ENCODE results near the gene PTTG2. TPM values are rescaled to one million over a fixed set of nuclear protein-coding genes. Genes with fewer than 3 reads are reported as not detected.
"Not testable (repeated sequence)": the region's sequence is repeated elsewhere in the genome, so short reads cannot be mapped to it uniquely, and the experiment has no call there.

The PTTG2 gene
- 1 to 10 TPM in 1 of 2 donors, not detected in 1; 2.6 TPM for total RNA-seq

DNA sequence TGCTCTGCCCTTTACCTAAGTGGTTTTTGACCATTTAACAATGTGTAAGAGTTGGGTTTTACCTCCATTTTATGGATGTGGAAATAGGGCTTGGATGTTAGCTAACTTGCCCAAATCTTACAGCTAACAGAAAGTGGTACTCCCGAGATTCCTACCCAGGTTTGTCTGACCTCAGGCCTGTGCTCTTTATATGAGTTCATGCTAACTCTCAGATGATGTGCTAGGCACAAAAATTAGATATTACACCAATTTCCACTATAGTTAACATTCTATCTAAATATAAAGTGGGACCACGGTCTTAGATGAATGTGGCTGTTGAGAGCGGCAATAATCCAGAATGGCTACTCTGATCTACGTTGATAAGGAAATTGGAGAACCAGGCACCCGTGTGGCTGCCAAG, at the start of gene PTTG2:
Gene PTTG2 (plus strand): TSS at position 301 of the 400 bp plus-strand sequence. CDS start 37 bp downstream, at position 338.
- intact Hi-C loops (cut with DNase I), result no loop called here
- TF ChIP-seq POLR2AphosphoS5 (IDR thresholded peaks at IDR 0.05) (no peak), POLR2A (IDR thresholded peaks at IDR 0.05) (no peak)
- TF ChIP-seq, protein P1, sequence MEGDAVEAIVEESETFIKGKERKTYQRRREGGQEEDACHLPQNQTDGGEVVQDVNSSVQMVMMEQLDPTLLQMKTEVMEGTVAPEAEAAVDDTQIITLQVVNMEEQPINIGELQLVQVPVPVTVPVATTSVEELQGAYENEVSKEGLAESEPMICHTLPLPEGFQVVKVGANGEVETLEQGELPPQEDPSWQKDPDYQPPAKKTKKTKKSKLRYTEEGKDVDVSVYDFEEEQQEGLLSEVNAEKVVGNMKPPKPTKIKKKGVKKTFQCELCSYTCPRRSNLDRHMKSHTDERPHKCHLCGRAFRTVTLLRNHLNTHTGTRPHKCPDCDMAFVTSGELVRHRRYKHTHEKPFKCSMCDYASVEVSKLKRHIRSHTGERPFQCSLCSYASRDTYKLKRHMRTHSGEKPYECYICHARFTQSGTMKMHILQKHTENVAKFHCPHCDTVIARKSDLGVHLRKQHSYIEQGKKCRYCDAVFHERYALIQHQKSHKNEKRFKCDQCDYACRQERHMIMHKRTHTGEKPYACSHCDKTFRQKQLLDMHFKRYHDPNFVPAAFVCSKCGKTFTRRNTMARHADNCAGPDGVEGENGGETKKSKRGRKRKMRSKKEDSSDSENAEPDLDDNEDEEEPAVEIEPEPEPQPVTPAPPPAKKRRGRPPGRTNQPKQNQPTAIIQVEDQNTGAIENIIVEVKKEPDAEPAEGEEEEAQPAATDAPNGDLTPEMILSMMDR (IDR thresholded peaks at IDR 0.05), result no peak
- DNase-seq (ENCODE audit: low spot score), result no peak
- Histone ChIP-seq H3K27ac (no peak within 1 kb of the TSS), H3K4me1 (replicated peaks) (no peaks in the 10 kb centered on the region), H3K9me3 (no peaks in the 10 kb centered on the region), H3K4me3 (no peak within 1 kb of the TSS), H3K27me3 (replicated peaks; ENCODE audit: insufficient read depth) (no peaks in the 10 kb centered on the region), H3K36me3 (no peaks in the 10 kb centered on the region)
- WGBS, result 86% methylated on average over 5 of the region's 5 CpGs

DNA sequence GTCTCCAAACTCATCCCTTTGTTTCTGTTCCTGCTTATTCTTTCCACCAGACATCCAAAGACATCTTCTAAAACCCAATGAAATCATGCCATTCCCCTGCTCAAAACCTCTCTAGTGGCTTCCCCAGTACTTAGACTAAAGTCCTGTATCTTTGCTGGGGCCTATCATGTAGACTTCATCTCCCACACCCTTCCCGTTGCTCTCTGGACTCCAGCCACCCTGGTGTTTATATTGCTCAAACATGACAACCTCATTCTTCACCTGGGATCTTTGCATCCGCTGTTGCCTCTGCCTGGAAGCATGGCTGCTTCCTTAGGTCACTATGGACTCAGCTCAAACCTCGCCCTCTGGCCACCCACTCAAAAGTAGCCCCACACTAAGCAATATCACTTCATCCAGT, 45.7 kb upstream of the PTTG2 start:
- Histone ChIP-seq H3K27me3 (replicated peaks; ENCODE audit: insufficient read depth) (no peaks in the 10 kb centered on the region), H3K9me3 (no peaks in the 10 kb centered on the region), H3K27ac (no peak overlapping the region), H3K4me1 (replicated peaks) (no peaks in the 10 kb centered on the region), H3K4me3 (no peak overlapping the region), H3K36me3 (no peaks in the 10 kb centered on the region)
- TF ChIP-seq POLR2A (IDR thresholded peaks at IDR 0.05), result no peak
- TF ChIP-seq, protein P1 (IDR thresholded peaks at IDR 0.05), result no peak
- TF ChIP-seq POLR2AphosphoS5 (IDR thresholded peaks at IDR 0.05), result no peak
- intact Hi-C loops (cut with DNase I), result no loop called here
- 80% methylated on average over 3 of the region's 3 CpGs for WGBS
- no peak for DNase-seq (ENCODE audit: low spot score)

DNA sequence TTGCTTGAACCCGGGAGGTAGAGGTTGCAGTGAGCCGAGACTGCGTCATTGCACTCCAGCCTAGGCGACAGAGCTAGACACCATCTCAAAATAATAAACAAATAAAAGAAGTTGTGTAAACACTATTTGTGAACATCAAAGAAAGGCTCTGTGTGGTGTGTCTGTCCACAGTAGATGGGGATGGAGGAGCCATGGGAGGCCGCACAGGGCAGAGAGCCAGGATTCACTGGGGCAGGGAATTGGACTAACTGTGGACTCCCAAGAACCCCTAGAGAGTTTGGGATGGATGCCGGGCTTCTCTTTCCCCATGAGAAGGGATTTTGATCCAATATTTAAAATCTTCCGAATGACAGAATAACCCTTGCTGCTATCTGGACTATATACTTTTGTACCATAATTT, 42.8 kb upstream of the PTTG2 start:
- intact Hi-C loops (cut with DNase I), result no loop called here
- no peak for TF ChIP-seq POLR2A (IDR thresholded peaks at IDR 0.05)
- TF ChIP-seq, protein P1 (IDR thresholded peaks at IDR 0.05), result no peak
- TF ChIP-seq POLR2AphosphoS5 (IDR thresholded peaks at IDR 0.05), result no peak
- no peak overlapping the region for H3K27ac ChIP-seq

DNA sequence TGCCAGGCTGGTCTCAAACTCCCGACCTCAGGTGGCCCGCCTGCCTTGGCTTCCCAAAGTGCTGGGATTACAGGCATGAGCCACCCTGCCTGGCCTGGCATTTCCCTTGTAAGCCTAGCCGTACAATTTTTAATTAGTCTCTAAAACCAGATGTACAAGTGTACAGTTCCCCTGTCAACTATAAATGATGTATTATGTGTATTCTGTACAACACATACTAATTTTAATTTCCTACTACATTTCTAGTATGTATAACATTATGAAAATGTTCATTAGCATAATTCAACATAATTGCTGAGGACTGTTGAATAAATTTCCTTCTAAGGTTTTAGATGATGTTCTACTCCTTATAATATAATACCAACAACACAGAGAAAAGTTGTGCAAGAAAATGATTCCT, 41.5 kb upstream of the PTTG2 start:
- WGBS, result 73% methylated on average over 3 of the region's 3 CpGs
- Histone ChIP-seq H3K4me1 (replicated peaks) (no peaks in the 10 kb centered on the region), H3K9me3 (no peaks in the 10 kb centered on the region), H3K27ac (no peak overlapping the region), H3K36me3 (no peaks in the 10 kb centered on the region), H3K4me3 (no peak overlapping the region), H3K27me3 (replicated peaks; ENCODE audit: insufficient read depth) (no peaks in the 10 kb centered on the region)
- DNase-seq (ENCODE audit: low spot score), result no peak
- intact Hi-C loops (cut with DNase I), result no loop called here
- TF ChIP-seq POLR2A (IDR thresholded peaks at IDR 0.05) (no peak), POLR2AphosphoS5 (IDR thresholded peaks at IDR 0.05) (no peak)
- TF ChIP-seq, protein P1 (IDR thresholded peaks at IDR 0.05), result no peak

More for the DNA sequence above, 42.8 kb upstream of the PTTG2 start:
- Histone ChIP-seq H3K4me1 (replicated peaks) (no peaks in the 10 kb centered on the region), H3K4me3 (no peak overlapping the region), H3K9me3 (no peaks in the 10 kb centered on the region), H3K36me3 (no peaks in the 10 kb centered on the region), H3K27me3 (replicated peaks; ENCODE audit: insufficient read depth) (no peaks in the 10 kb centered on the region)
- 81% methylated on average over 7 of the region's 7 CpGs for WGBS
- no peak for DNase-seq (ENCODE audit: low spot score)

DNA sequence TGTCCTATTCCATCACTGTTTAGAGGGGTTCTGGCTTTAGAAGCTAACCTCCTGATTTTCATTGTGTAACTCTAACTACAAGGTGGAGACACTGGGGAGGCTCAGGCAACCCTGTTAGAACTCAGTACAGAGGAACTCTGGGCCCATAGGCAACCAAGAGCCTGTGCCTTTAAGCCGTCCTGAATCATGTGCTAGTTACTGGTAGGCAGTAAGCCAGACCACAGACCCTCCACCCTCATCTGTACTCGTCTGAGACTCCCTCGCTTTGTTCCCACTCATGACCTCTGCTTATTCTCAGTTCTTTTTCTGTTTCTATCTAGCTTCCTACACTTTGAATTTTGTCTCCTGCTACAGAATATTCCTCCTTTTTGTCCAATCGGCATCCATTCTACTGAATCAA, 37.9 kb upstream of the PTTG2 start:
- no peak for TF ChIP-seq POLR2AphosphoS5 (IDR thresholded peaks at IDR 0.05)
- intact Hi-C loops (cut with DNase I), result no loop called here
- H3K4me3 ChIP-seq, result no peak overlapping the region
- H3K27ac ChIP-seq, result no peak overlapping the region
- no peaks in the 10 kb centered on the region for H3K36me3 ChIP-seq
- H3K4me1 ChIP-seq (replicated peaks), result no peaks in the 10 kb centered on the region
- H3K9me3 ChIP-seq, result no peaks in the 10 kb centered on the region
- WGBS, result 82% methylated on average over 4 of the region's 4 CpGs
- no peaks in the 10 kb centered on the region for H3K27me3 ChIP-seq (replicated peaks; ENCODE audit: insufficient read depth)
- DNase-seq (ENCODE audit: low spot score), result no peak

DNA sequence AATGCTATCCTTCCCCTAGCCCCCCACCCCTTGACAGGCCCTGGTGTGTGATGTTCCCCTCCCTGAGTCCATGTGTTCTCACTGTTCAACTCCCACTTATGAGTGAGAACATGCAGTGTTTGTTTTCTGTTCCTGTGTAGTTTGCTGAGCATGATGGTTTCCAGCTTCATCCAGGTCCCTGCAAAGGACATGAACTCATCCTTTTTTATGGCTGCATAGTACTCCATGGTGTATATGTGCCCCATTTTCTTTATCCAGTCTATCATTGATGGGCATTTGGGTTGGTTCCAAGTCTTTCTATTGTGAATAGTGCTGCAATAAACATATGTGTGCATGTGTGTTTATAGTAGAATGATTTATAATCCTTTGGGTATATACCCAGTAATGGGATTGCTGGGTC, 37.1 kb upstream of the PTTG2 start:
- H3K36me3 ChIP-seq; H3K4me1 ChIP-seq (replicated peaks); H3K27me3 ChIP-seq (replicated peaks; ENCODE audit: insufficient read depth); DNase-seq (ENCODE audit: low spot score); H3K4me3 ChIP-seq; H3K27ac ChIP-seq; intact Hi-C loops (cut with DNase I); H3K9me3 ChIP-seq: not testable (repeated sequence)
